ENCODE measurements around the gene TMOD4.

Gene TMOD4

DNA sequence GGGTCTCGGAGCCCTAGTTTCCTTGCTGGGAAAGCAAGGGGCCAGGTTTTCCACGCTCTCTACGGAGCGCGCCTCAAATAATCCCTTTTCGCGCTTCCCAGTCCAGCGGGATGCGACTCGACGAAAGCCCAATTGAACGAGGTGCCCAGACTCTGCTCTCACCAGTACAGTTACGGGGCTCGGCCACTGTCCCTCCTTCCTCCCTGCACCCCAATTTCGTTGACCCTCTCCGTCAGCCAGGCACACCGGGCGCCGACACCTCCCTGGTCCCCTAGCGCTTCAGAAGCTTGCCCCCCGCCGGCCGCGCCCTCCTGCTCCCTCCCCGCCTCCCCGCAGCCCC lies 29.7 kb downstream of the TMOD4 start:
- Histone ChIP-seq H3K23ac (ENCODE audit: low read length in 2 of 2) (peak overlapping the region in 1 of 2 experiments; percentile 94), H2AK5ac (ENCODE audit: low read length, severe bottlenecking) (no peak overlapping the region), H3K27ac (ENCODE audit: low read length, poor library complexity, severe bottlenecking) (no peak overlapping the region), H3K18ac (ENCODE audit: low read depth in 1 of 2, low read length in 2 of 2) (peak overlapping the region in 1 of 2 experiments; percentile 28), H3K14ac (ENCODE audit: low read length in 2 of 2) (no peak overlapping the region), H3K4me2 (ENCODE audit: low read length, poor library complexity, severe bottlenecking) (peak overlapping the region; percentile 81), H3K4me3 (ENCODE audit: insufficient read depth in 1 of 2, low read depth in 1 of 2, low read length in 2 of 2) (peak overlapping the region; percentile 81 to 82), H4K8ac (ENCODE audit: low read length) (no peak overlapping the region), H2BK5ac (ENCODE audit: low read depth, low read length, poor library complexity, severe bottlenecking) (no peak overlapping the region), H3K79me1 (replicated peaks; ENCODE audit: low read length, poor library complexity, severe bottlenecking) (peaks cover 3% of the 10 kb centered on the region), H2BK15ac (ENCODE audit: low read depth, poor library complexity, severe bottlenecking) (no peak overlapping the region), H2AFZ (ENCODE audit: low read depth, low read length) (peak overlapping the region; percentile 94), H3K4ac (ENCODE audit: low read depth in 1 of 2, low read length in 2 of 2) (no peak overlapping the region), H2BK12ac (ENCODE audit: low read length in 2 of 2) (no peak overlapping the region), H3K36me3 (ENCODE audit: control insufficient read depth in 1 of 2, insufficient read depth in 2 of 2, low read depth in 1 of 2, low read length in 2 of 2) (peaks cover 0 to 9% of the 10 kb centered on the region in 2 experiments), H3K9me3 (ENCODE audit: control insufficient read depth, low read length) (no peaks in the 10 kb centered on the region), H3K27me3 (ENCODE audit: control insufficient read depth in 1 of 2, insufficient read depth in 1 of 2, low read length in 2 of 2) (peaks cover 8 to 21% of the 10 kb centered on the region in 2 experiments), H3K9ac (ENCODE audit: low read length) (peak overlapping the region; percentile 71), H4K91ac (ENCODE audit: low read length) (no peak overlapping the region), H2BK120ac (ENCODE audit: low read depth, low read length) (no peak overlapping the region), H3K4me1 (ENCODE audit: control insufficient read depth, insufficient read depth, low read depth, low read length) (peaks cover 22% of the 10 kb centered on the region)
- DNase-seq: no peak
- WGBS: under 1% methylated on average over 24 of the region's 26 CpGs

DNA sequence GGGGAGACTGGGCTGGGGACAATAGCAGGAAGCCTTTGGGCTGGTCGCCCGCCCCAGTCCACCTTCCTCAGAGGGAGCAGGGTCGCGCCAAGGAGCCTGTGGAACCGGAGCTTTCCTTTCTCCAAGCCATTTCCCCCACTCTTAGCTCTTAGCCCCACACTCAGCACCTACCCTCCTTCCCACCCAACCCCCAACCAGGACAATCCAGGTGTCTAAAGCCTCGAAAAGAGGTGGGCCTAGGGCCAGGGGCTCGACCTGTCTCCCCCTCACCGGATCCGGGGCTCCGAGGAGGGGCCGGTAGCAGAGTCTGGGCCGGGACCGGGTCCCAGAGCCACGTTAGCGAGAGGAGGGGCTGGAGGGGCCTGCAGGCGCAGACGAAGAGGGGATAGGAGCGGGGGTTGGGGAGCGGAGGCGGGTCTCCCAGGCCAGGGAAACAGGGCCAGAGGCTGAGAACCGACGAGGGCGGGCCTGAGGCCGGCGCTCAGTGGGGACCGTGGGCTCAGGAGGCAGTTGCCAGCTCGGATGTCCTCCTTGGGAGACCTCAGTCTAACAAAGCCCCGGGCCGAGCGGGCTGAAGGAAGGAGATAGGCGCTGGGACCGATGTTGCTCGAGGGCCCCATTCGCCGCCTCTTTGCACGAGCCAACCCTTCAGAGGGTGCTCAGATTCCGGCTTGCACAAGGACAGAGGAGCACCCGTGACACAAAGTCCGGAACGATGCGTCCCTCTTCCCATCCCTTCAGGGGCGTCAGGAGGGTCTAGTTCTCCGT lies 30.3 kb downstream of the TMOD4 start:
- H2AK5ac ChIP-seq (ENCODE audit: low read length, severe bottlenecking): no peak overlapping the region
- peak overlapping the region in 1 of 2 experiments; percentile 79 for H3K23ac ChIP-seq (ENCODE audit: low read length in 2 of 2)
- H3K27ac ChIP-seq (ENCODE audit: low read length, poor library complexity, severe bottlenecking): no peak overlapping the region
- no peak overlapping the region for H2BK12ac ChIP-seq (ENCODE audit: low read length in 2 of 2)
- H3K9ac ChIP-seq (ENCODE audit: low read length): peak overlapping the region; percentile 71
- no peak overlapping the region for H4K91ac ChIP-seq (ENCODE audit: low read length)
- peak; percentile 46 for DNase-seq
- no peak overlapping the region for H2AFZ ChIP-seq (ENCODE audit: low read depth, low read length)
- peak overlapping the region; percentile 19 for H4K8ac ChIP-seq (ENCODE audit: low read length)
- no peak overlapping the region for H2BK120ac ChIP-seq (ENCODE audit: low read depth, low read length)
- H3K79me1 ChIP-seq (replicated peaks; ENCODE audit: low read length, poor library complexity, severe bottlenecking): peaks cover 3% of the 10 kb centered on the region
- H2BK5ac ChIP-seq (ENCODE audit: low read depth, low read length, poor library complexity, severe bottlenecking): no peak overlapping the region
- no peak overlapping the region for H2BK15ac ChIP-seq (ENCODE audit: low read depth, poor library complexity, severe bottlenecking)
- H3K36me3 ChIP-seq (ENCODE audit: control insufficient read depth in 1 of 2, insufficient read depth in 2 of 2, low read depth in 1 of 2, low read length in 2 of 2): peaks cover 0 to 9% of the 10 kb centered on the region in 2 experiments
- H3K4me3 ChIP-seq (ENCODE audit: insufficient read depth in 1 of 2, low read depth in 1 of 2, low read length in 2 of 2): peak overlapping the region; percentile 81 to 82
- no peak overlapping the region for H3K4ac ChIP-seq (ENCODE audit: low read depth in 1 of 2, low read length in 2 of 2)
- H3K18ac ChIP-seq (ENCODE audit: low read depth in 1 of 2, low read length in 2 of 2): no peak overlapping the region
- no peaks in the 10 kb centered on the region for H3K9me3 ChIP-seq (ENCODE audit: control insufficient read depth, low read length)
- peaks cover 8 to 21% of the 10 kb centered on the region in 2 experiments for H3K27me3 ChIP-seq (ENCODE audit: control insufficient read depth in 1 of 2, insufficient read depth in 1 of 2, low read length in 2 of 2)
- H3K4me1 ChIP-seq (ENCODE audit: control insufficient read depth, insufficient read depth, low read depth, low read length): peaks cover 22% of the 10 kb centered on the region
- 12% methylated on average over 43 of the region's 43 CpGs for WGBS
- peak overlapping the region; percentile 81 for H3K4me2 ChIP-seq (ENCODE audit: low read length, poor library complexity, severe bottlenecking)
- no peak overlapping the region for H3K14ac ChIP-seq (ENCODE audit: low read length in 2 of 2)

DNA sequence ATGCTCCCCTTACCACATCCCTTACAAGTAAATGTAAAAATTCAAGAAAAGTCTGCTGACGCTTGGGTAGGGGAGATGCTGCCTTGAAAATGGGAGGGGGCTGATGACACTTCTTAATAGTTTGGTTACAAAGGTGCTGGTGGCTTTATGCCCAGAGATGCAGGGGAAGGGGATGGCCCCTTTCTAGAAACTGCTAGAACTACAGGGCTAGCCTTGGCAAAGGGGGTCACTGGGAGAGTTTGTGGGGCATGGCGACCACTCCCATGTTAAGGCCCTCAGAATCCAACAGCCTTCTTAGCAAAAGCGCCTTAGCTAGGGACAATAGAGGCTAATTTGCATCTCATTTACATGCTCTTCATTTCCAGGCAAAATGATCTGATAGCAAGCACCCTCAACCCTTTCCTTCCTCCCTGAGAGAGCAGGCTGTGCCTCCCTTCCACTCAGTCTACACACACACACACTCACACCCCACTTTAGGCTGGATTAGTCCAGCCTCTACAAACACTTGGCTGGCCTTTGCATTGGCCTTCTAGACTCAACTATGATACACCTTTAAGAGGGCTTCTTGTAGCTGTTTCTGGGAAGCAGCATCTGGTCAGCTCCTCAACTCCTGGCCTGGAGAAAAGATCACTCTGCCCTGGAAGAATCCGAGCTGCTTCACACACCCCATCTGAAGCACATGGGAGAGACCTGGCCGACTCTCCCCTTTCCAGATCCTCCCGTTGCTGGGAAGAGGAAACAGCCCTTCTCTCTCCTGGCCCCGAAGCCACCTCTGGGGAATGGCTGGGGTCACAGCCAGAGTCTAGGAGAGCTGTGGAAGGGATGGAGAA lies 31.1 kb downstream of the TMOD4 start:
- H2BK5ac ChIP-seq (ENCODE audit: low read depth, low read length, poor library complexity, severe bottlenecking): no peak overlapping the region
- H3K9me3 ChIP-seq (ENCODE audit: control insufficient read depth, low read length): no peaks in the 10 kb centered on the region
- H2BK120ac ChIP-seq (ENCODE audit: low read depth, low read length): no peak overlapping the region
- no peak overlapping the region for H2BK12ac ChIP-seq (ENCODE audit: low read length in 2 of 2)
- no peak overlapping the region for H3K18ac ChIP-seq (ENCODE audit: low read depth in 1 of 2, low read length in 2 of 2)
- H3K9ac ChIP-seq (ENCODE audit: low read length): peak overlapping the region; percentile 71
- H3K23ac ChIP-seq (ENCODE audit: low read length in 2 of 2): peak overlapping the region in 1 of 2 experiments; percentile 79
- no peak overlapping the region for H3K14ac ChIP-seq (ENCODE audit: low read length in 2 of 2)
- no peak for DNase-seq
- H4K8ac ChIP-seq (ENCODE audit: low read length): no peak overlapping the region
- no peak overlapping the region for H3K27ac ChIP-seq (ENCODE audit: low read length, poor library complexity, severe bottlenecking)
- H2BK15ac ChIP-seq (ENCODE audit: low read depth, poor library complexity, severe bottlenecking): no peak overlapping the region
- peaks cover 0 to 11% of the 10 kb centered on the region in 2 experiments for H3K36me3 ChIP-seq (ENCODE audit: control insufficient read depth in 1 of 2, insufficient read depth in 2 of 2, low read depth in 1 of 2, low read length in 2 of 2)
- no peak overlapping the region for H3K4me2 ChIP-seq (ENCODE audit: low read length, poor library complexity, severe bottlenecking)
- 80% methylated on average over 4 of the region's 7 CpGs for WGBS
- H4K91ac ChIP-seq (ENCODE audit: low read length): no peak overlapping the region
- peaks cover 3% of the 10 kb centered on the region for H3K79me1 ChIP-seq (replicated peaks; ENCODE audit: low read length, poor library complexity, severe bottlenecking)
- peaks cover 22% of the 10 kb centered on the region for H3K4me1 ChIP-seq (ENCODE audit: control insufficient read depth, insufficient read depth, low read depth, low read length)
- H3K27me3 ChIP-seq (ENCODE audit: control insufficient read depth in 1 of 2, insufficient read depth in 1 of 2, low read length in 2 of 2): peaks cover 8 to 21% of the 10 kb centered on the region in 2 experiments
- H2AK5ac ChIP-seq (ENCODE audit: low read length, severe bottlenecking): no peak overlapping the region
- no peak overlapping the region for H2AFZ ChIP-seq (ENCODE audit: low read depth, low read length)
- no peak overlapping the region for H3K4ac ChIP-seq (ENCODE audit: low read depth in 1 of 2, low read length in 2 of 2)
- H3K4me3 ChIP-seq (ENCODE audit: insufficient read depth in 1 of 2, low read depth in 1 of 2, low read length in 2 of 2): no peak overlapping the region

DNA sequence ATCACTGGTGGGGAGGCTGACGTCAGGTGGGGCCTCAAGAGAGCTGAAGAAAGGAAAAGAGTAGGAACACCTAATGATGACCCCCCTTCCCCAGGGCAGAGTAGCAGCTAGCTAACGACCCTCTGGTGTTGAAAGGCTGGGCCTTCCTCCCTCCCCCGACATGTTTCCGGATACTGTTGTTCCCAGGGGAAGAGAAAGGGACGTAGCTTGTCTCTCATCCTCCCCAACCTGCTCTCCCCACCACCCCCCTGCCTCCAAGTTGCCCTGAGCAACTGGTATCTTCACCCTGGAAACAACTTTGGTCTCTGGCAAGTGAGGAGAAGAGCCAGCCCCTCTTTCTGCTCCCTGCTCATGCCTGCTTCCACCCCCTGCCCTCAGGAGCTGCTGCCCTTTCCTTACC lies 31.8 kb downstream of the TMOD4 start:
- H3K36me3 ChIP-seq (ENCODE audit: control insufficient read depth in 1 of 2, insufficient read depth in 2 of 2, low read depth in 1 of 2, low read length in 2 of 2): peaks cover 0 to 14% of the 10 kb centered on the region in 2 experiments
- H4K8ac ChIP-seq (ENCODE audit: low read length): no peak overlapping the region
- no peak overlapping the region for H2BK15ac ChIP-seq (ENCODE audit: low read depth, poor library complexity, severe bottlenecking)
- no peak overlapping the region for H2AFZ ChIP-seq (ENCODE audit: low read depth, low read length)
- no peak overlapping the region for H3K18ac ChIP-seq (ENCODE audit: low read depth in 1 of 2, low read length in 2 of 2)
- H3K9me3 ChIP-seq (ENCODE audit: control insufficient read depth, low read length): no peaks in the 10 kb centered on the region
- no peak overlapping the region for H3K4me2 ChIP-seq (ENCODE audit: low read length, poor library complexity, severe bottlenecking)
- no peak overlapping the region for H2BK120ac ChIP-seq (ENCODE audit: low read depth, low read length)
- no peak overlapping the region for H3K4me3 ChIP-seq (ENCODE audit: insufficient read depth in 1 of 2, low read depth in 1 of 2, low read length in 2 of 2)
- peaks cover 22% of the 10 kb centered on the region for H3K4me1 ChIP-seq (ENCODE audit: control insufficient read depth, insufficient read depth, low read depth, low read length)
- H3K9ac ChIP-seq (ENCODE audit: low read length): no peak overlapping the region
- H3K4ac ChIP-seq (ENCODE audit: low read depth in 1 of 2, low read length in 2 of 2): no peak overlapping the region
- no peak overlapping the region for H2BK12ac ChIP-seq (ENCODE audit: low read length in 2 of 2)
- no peak for DNase-seq
- no peak overlapping the region for H3K23ac ChIP-seq (ENCODE audit: low read length in 2 of 2)
- peaks cover 3% of the 10 kb centered on the region for H3K79me1 ChIP-seq (replicated peaks; ENCODE audit: low read length, poor library complexity, severe bottlenecking)
- no peak overlapping the region for H2AK5ac ChIP-seq (ENCODE audit: low read length, severe bottlenecking)
- H3K14ac ChIP-seq (ENCODE audit: low read length in 2 of 2): no peak overlapping the region
- WGBS: 46% methylated on average over 4 of the region's 5 CpGs
- H2BK5ac ChIP-seq (ENCODE audit: low read depth, low read length, poor library complexity, severe bottlenecking): no peak overlapping the region
- no peak overlapping the region for H3K27ac ChIP-seq (ENCODE audit: low read length, poor library complexity, severe bottlenecking)
- no peak overlapping the region for H4K91ac ChIP-seq (ENCODE audit: low read length)
- peaks cover 8 to 21% of the 10 kb centered on the region in 2 experiments for H3K27me3 ChIP-seq (ENCODE audit: control insufficient read depth in 1 of 2, insufficient read depth in 1 of 2, low read length in 2 of 2)
